IMR-90 (cell line): Measurements from ENCODE around the gene STAT1. TPM values are rescaled to one million over a fixed set of nuclear protein-coding genes. Genes with fewer than 3 reads are reported as not detected.

Source experiments
- ATAC-seq: fragments of 200-7000 bp; cut with Tn5 transposase; 2 replicates; pipeline ENCODE4 v1.9.1; 2020; ENCODE audit warnings: low read depth, mild to moderate bottlenecking, moderate library complexity
- BruUV-seq: library from RNA; stranded (reverse); fragments of 400-500 nt; replicated peaks from 2 replicates; lab custom pipeline; 2021; lab: Mats Ljungman, UMichigan
- CTCF ChIA-PET: fragments of 300-600 bp; formaldehyde crosslinking; extraction: SDS; loops from one replicate; lab custom pipeline; 2021; ENCODE audit warnings: antibody characterized with exemption; lab: Yijun Ruan, JAX
- POLR2A ChIA-PET: fragments of 300-600 bp; sonication (Branson Sonifier 250); formaldehyde crosslinking; loops from one replicate; lab custom pipeline; 2022; ENCODE audit warnings: antibody characterized with exemption; ENCODE audit not compliant: unreplicated experiment; lab: Charles Lee
- DNase-seq: peaks from one replicate; pipeline ENCODE4 v3.0.0; 2013
- H2AFZ ChIP-seq: replicated peaks from 2 replicates; pipeline ENCODE3; 2013; ENCODE audit warnings: low read length, mild to moderate bottlenecking; ENCODE audit not compliant: poor library complexity
- H2AK5ac ChIP-seq: 2 replicates; pipeline ENCODE4 v1.6.1; 2013; ENCODE audit warnings: low read depth, low read length, inconsistent platforms
- H2AK9ac ChIP-seq: replicated peaks from 2 replicates; pipeline ENCODE3; 2013; ENCODE audit warnings: mild to moderate bottlenecking, low read depth, low read length, moderate library complexity; ENCODE audit not compliant: poor library complexity
- H2BK120ac ChIP-seq: 2 replicates; pipeline ENCODE4 v1.6.1; 2013; ENCODE audit warnings: low read depth, low read length, inconsistent platforms
- H2BK15ac ChIP-seq: 3 replicates; pipeline ENCODE4 v1.6.1; 2013; ENCODE audit warnings: low read depth, low read length, inconsistent platforms
- H2BK20ac ChIP-seq: 2 replicates; pipeline ENCODE4 v1.6.1; 2013; ENCODE audit warnings: low read depth, mild to moderate bottlenecking, inconsistent platforms, low read length, moderate library complexity
- H2BK5ac ChIP-seq: 2 replicates; pipeline ENCODE4 v1.6.1; 2013; ENCODE audit warnings: mild to moderate bottlenecking, low read depth, low read length, inconsistent platforms; ENCODE audit not compliant: poor library complexity, severe bottlenecking
- H3K14ac ChIP-seq: replicated peaks from 2 replicates; pipeline ENCODE4 v1.6.1; 2013; ENCODE audit warnings: low read depth, low read length, inconsistent platforms
- H3K18ac ChIP-seq: 2 replicates; pipeline ENCODE4 v1.6.1; 2013; ENCODE audit warnings: low read depth, low read length, control low read depth
- H3K23ac ChIP-seq: 2 replicates; pipeline ENCODE4 v1.6.1; 2013; ENCODE audit warnings: low read depth, low read length, inconsistent platforms
- H3K27ac ChIP-seq: 2 replicates; pipeline ENCODE4 v1.5.1; 2013; ENCODE audit warnings: mild to moderate bottlenecking, control low read depth, low read length; ENCODE audit not compliant: insufficient read depth
- H3K27me3 ChIP-seq: 2 replicates; pipeline ENCODE4 v1.6.1; 2013; ENCODE audit warnings: low read length; ENCODE audit not compliant: control insufficient read depth, insufficient read depth
- H3K36me3 ChIP-seq: 2 replicates; pipeline ENCODE4 v1.6.1; 2013; ENCODE audit warnings: low read length, mixed read lengths; ENCODE audit not compliant: control insufficient read depth, insufficient read depth
- H3K4ac ChIP-seq: 2 replicates; pipeline ENCODE4 v1.6.1; 2013; ENCODE audit warnings: low read depth, low read length, inconsistent platforms
- H3K4me1 ChIP-seq: 2 replicates; pipeline ENCODE4 v1.6.1; 2013; ENCODE audit warnings: low read length, mixed read lengths; ENCODE audit not compliant: control insufficient read depth, insufficient read depth
- H3K4me2 ChIP-seq: 2 replicates; pipeline ENCODE4 v1.6.1; 2013; ENCODE audit warnings: low read depth, mild to moderate bottlenecking, control low read depth, low read length, moderate library complexity
- H3K4me3 ChIP-seq: 2 replicates; pipeline ENCODE4 v1.5.1; 2013; ENCODE audit warnings: low read depth, mild to moderate bottlenecking, control low read depth, low read length, moderate library complexity; ENCODE audit not compliant: insufficient read depth
- H3K56ac ChIP-seq: 2 replicates; pipeline ENCODE4 v1.6.1; 2013; ENCODE audit warnings: low read length, inconsistent platforms; ENCODE audit not compliant: insufficient read depth; ENCODE audit errors: extremely low read depth
- H3K79me1 ChIP-seq, 2 experiments: 2 replicates each; pipeline ENCODE4 v1.6.1; 2013; ENCODE audit warnings: low read length in 2 of 2, inconsistent platforms in 1 of 2, low read depth in 1 of 2
- H3K9ac ChIP-seq: 2 replicates; pipeline ENCODE4 v1.6.1; 2013; ENCODE audit warnings: low read depth, low read length, control low read depth
- H3K9me1 ChIP-seq: 2 replicates; pipeline ENCODE4 v1.6.1; 2013; ENCODE audit warnings: low read length, inconsistent platforms; ENCODE audit not compliant: insufficient read depth
- H3K9me3 ChIP-seq: 2 replicates; pipeline ENCODE4 v1.6.1; 2013; ENCODE audit warnings: low read length; ENCODE audit not compliant: control insufficient read depth, insufficient read depth
- H4K20me1 ChIP-seq: 2 replicates; pipeline ENCODE4 v1.6.1; 2013; ENCODE audit warnings: low read length, inconsistent platforms; ENCODE audit not compliant: insufficient read depth
- H4K5ac ChIP-seq: 2 replicates; pipeline ENCODE4 v1.6.1; 2013; ENCODE audit warnings: mild to moderate bottlenecking, low read depth, low read length, control low read depth
- H4K8ac ChIP-seq, 2 experiments: 2 replicates each; pipeline ENCODE4 v1.6.1; 2013; ENCODE audit warnings: low read depth in 2 of 2, low read length in 2 of 2, control low read depth in 1 of 2, inconsistent platforms in 1 of 2
- H4K91ac ChIP-seq: 2 replicates; pipeline ENCODE4 v1.6.1; 2013; ENCODE audit warnings: low read depth, low read length, inconsistent platforms; ENCODE audit not compliant: insufficient read depth
- CHD1 ChIP-seq: IDR thresholded peaks from 2 replicates; pipeline ENCODE4 v1.6.1; 2012; ENCODE audit warnings: low read depth, low read length, improper control_type of control experiment
- FOS ChIP-seq: fragments of 150-350 bp; IDR thresholded peaks from 2 replicates; pipeline ENCODE4 v1.6.1; 2016; ENCODE audit warnings: low read depth, low read length
- NFE2L2 ChIP-seq: fragments of 150-350 bp; IDR thresholded peaks from 2 replicates; pipeline ENCODE4 v1.6.1; 2016; ENCODE audit warnings: low read depth, mild to moderate bottlenecking, low read length
- RFX5 ChIP-seq: IDR thresholded peaks from 2 replicates; pipeline ENCODE4 v1.8.0; 2012; ENCODE audit warnings: low read depth, mild to moderate bottlenecking, low read length, moderate library complexity
- WGBS, 2 experiments: methylation state at CpG; one replicate each; pipeline versions ENCODE4 v1.1.5 to v1.1.7; 2013; ENCODE audit warnings: missing lambda C conversion rate in 2 of 2; ENCODE audit not compliant: insufficient read length in 1 of 2; ENCODE audit errors: extremely low coverage in 2 of 2; 5-methylcytosine and 5-hydroxymethylcytosine counted together
- dilution Hi-C: fragments of 300-500 bp; cut with HindIII; formaldehyde crosslinking; loops from one replicate; pipeline ENCODE4 v1.14.3; 2018; ENCODE audit warnings: low sequenced_read_pairs; ENCODE audit not compliant: unreplicated experiment
- in situ Hi-C: fragments of 300-500 bp; cut with MboI; formaldehyde crosslinking; loops from 3 replicates; pipeline ENCODE4 v1.14.3; 2019; ENCODE audit warnings: low sequenced_read_pairs, inconsistent platforms, mixed read lengths
- intact Hi-C: fragments of 100-400 bp; cut with micrococcal nuclease; formaldehyde crosslinking; loops from 2 replicates; pipeline ENCODE4 v1.10.0; 2022
- polyA plus RNA-seq, 3 experiments: library from polyadenylated mRNA; depleted of rRNA; stranded (reverse); fragments of >200 nt; gene quantifications; 2 replicates each; pipeline ENCODE4 v1.2.3, GENCODE V29; 2012; ENCODE audit warnings: low replicate concordance in 1 of 3
- total RNA-seq: library from RNA; depleted of rRNA; stranded (reverse); fragments of >200 nt; gene quantifications from 2 replicates; pipeline ENCODE4 v1.2.3, GENCODE V29; 2012
- TF ChIP-seq, protein P1 (sequence below): fragments of 150-350 bp; IDR thresholded peaks from 2 replicates; pipeline ENCODE4 v1.6.1; 2016; ENCODE audit warnings: low read depth, mild to moderate bottlenecking, low read length, moderate library complexity, borderline replicate concordance

STAT1 gene
- total and polyA plus RNA-seq, 2 of the 4 experiments (the other 2 are of a cell fraction), result 43.2 to 67.9 TPM

DNA sequence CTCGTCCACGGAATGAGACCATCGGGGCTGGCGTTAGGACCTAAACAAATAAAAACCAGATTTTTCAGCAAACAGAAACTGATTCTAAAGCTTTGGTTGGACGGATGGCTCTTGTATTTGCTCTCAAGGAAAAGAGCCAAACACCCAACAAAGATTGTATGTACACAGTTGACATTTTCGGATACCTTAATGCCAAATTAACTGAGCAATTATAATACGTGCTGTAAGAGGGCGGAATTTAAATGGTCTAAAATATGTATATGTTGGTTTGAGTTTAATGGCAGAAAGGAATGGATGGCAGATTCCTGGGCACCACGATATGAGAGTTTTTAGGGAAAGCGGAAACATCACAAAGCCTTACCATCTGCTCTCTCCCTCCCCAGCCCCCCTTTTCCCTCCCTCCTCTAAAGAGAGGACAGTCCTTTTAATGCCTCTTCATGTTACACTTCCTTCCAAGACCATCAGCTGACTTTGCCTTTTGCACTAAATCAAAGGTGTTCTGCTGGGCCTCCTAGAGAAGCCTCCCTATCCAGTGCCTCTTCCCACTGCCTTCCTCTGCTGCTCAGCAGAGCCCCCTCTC is 33.3 kb downstream of the STAT1 start:
- Histone ChIP-seq H3K4me3 (no peak overlapping the region), H3K56ac (no peak overlapping the region), H2BK120ac (no peak overlapping the region), H4K91ac (no peak overlapping the region), H4K5ac (no peak overlapping the region), H2BK5ac (no peak overlapping the region), H3K14ac (no peak overlapping the region), H4K8ac (no peak overlapping the region), H3K27ac (no peak overlapping the region), H3K4me1 (peaks cover 5% of the 10 kb centered on the region), H2AFZ (no peak overlapping the region), H3K36me3 (peaks cover 55% of the 10 kb centered on the region), H3K79me1 (peaks cover 0 to 25% of the 10 kb centered on the region in 2 experiments; a peak in 3 of 4 replicates), H4K20me1 (peaks cover 47% of the 10 kb centered on the region), H2BK20ac (no peak overlapping the region), H3K27me3 (no peaks in the 10 kb centered on the region), H3K4me2 (peak overlapping the region; percentile 11), H3K4ac (no peak overlapping the region; the same call in 1 of the 2 replicates), H3K23ac (no peak overlapping the region), H3K9me1 (peaks cover 19% of the 10 kb centered on the region), H3K9ac (no peak overlapping the region), H2AK5ac (no peak overlapping the region; the same call in 1 of the 2 replicates), H3K18ac (no peak overlapping the region), H2AK9ac (no peak overlapping the region), H2BK15ac (no peak overlapping the region), H3K9me3 (no peaks in the 10 kb centered on the region)
- no peak for TF ChIP-seq RFX5
- TF ChIP-seq FOS, result no peak
- TF ChIP-seq, protein P1, sequence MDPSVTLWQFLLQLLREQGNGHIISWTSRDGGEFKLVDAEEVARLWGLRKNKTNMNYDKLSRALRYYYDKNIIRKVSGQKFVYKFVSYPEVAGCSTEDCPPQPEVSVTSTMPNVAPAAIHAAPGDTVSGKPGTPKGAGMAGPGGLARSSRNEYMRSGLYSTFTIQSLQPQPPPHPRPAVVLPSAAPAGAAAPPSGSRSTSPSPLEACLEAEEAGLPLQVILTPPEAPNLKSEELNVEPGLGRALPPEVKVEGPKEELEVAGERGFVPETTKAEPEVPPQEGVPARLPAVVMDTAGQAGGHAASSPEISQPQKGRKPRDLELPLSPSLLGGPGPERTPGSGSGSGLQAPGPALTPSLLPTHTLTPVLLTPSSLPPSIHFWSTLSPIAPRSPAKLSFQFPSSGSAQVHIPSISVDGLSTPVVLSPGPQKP, result no peak
- TF ChIP-seq CHD1, result no peak
- no peak for TF ChIP-seq NFE2L2
- DNase-seq, result no peak
- CTCF ChIA-PET, result no interaction called here
- dilution Hi-C loops, result no loop called here
- no peak for ATAC-seq
- in situ Hi-C loops, result no loop called here
- intact Hi-C loops, result loop anchor here (1.0 kb wide), 1 partner anchor 199 kb away; no protein-coding TSS in a partner anchor
- BruUV-seq, result no TSS peak
- WGBS, 2 experiments, result 10 to 100% methylated on average over 1 to 2 of the region's 10 CpGs
- POLR2A ChIA-PET, result no interaction called here
